Esophagus squamous epithelium (tissue), 5 donors: ENCODE measurements around the gene VPS26A. TPM values are rescaled to one million over a fixed set of nuclear protein-coding genes. Genes with fewer than 3 reads are reported as not detected.

ENCODE experiments used
- DNase-seq: peaks from one replicate; lab custom pipeline; 2025; lab: John Stamatoyannopoulos, UW
- H3K27ac ChIP-seq, 4 donors: fragments of 200-600 bp; sonication (generic); one replicate each; pipeline ENCODE4 v1.5.1; 2016 to 2019; ENCODE audit warnings: mild to moderate bottlenecking in 1 of 4
- H3K27me3 ChIP-seq, 4 donors: fragments of 200-600 bp; sonication (generic); 1 replicate in 3 of 4; 2 replicates in 1 of 4; pipeline versions ENCODE4 v1.5.1 to v1.6.0; 2017 to 2021; ENCODE audit warnings: antibody characterized with exemption in 1 of 4
- H3K36me3 ChIP-seq, 3 donors: fragments of 200-600 bp; sonication (generic); one replicate each; pipeline ENCODE4 v1.5.1; 2016 to 2019
- H3K4me1 ChIP-seq, 3 donors: fragments of 200-600 bp; sonication (generic); one replicate each; pipeline ENCODE4 v1.5.1; 2017 to 2019
- H3K4me3 ChIP-seq, 4 donors: fragments of 200-600 bp; sonication (generic); 1 replicate in 3 of 4; 2 replicates in 1 of 4; pipeline ENCODE4 v1.5.1; 2016 to 2019; ENCODE audit warnings: mild to moderate bottlenecking in 2 of 4, moderate library complexity in 1 of 4
- H3K9me3 ChIP-seq, 3 donors: fragments of 200-600 bp; sonication (generic); one replicate each; pipeline ENCODE4 v1.5.1; 2016 to 2019
- CTCF ChIP-seq, 6 experiments: fragments of 450-650 bp in 4 of 6; fragments of 200-600 bp in 2 of 6; sonication (generic) in 2 of 6; IDR thresholded peaks; one replicate each; pipeline ENCODE4 v1.5.1; 2016 to 2019; ENCODE audit warnings: antibody characterized with exemption in 6 of 6, mild to moderate bottlenecking in 4 of 6, moderate library complexity in 4 of 6
- POLR2A ChIP-seq, 4 donors: fragments of 450-650 bp; IDR thresholded peaks; one replicate each; pipeline ENCODE4 v1.6.1; 2017; ENCODE audit warnings: antibody characterized with exemption in 4 of 4, mild to moderate bottlenecking in 4 of 4, moderate library complexity in 3 of 4
- WGBS, 2 donors: methylation state at CpG; one replicate each; pipeline ENCODE4 v1.1.5; 2018; 5-methylcytosine and 5-hydroxymethylcytosine counted together
- intact Hi-C: fragments of 100-400 bp; cut with DNase I; formaldehyde crosslinking; loops from one replicate; pipeline ENCODE4 v1.15.0; 2022
- total RNA-seq, 4 donors: library from RNA; depleted of rRNA; stranded (reverse); fragments of >200 nt; gene quantifications; one replicate each; pipeline ENCODE4 v1.1.0, GENCODE V29; 2016
- donor health status: DM: yes; HTN: yes; CAD: no.

The VPS26A gene
- total RNA-seq, 4 donors from 2014 or later = 31.5 to 43.1 (median 37.4) TPM

- TF ChIP-seq CTCF (IDR thresholded peaks at IDR 0.05) (no peak), POLR2A (IDR thresholded peaks at IDR 0.05) (no peak)
- DNase-seq = no peak
- Histone ChIP-seq H3K4me3 (no peak overlapping the region), H3K4me1 (no peaks in the 10 kb centered on the region), H3K9me3 (no peaks in the 10 kb centered on the region), H3K36me3 (peaks cover 0 to 9% (median 0%) of the 10 kb centered on the region in 3 donors), H3K27ac (no peak overlapping the region), H3K27me3 (no peaks in the 10 kb centered on the region)
- intact Hi-C loops = no loop called here
- 92 to 100% methylated on average over 1 to 2 of the region's 2 CpGs for WGBS, 2 donors
Observed at GRCh38 chr10:69107699-69108098, 16.3 kb upstream of the VPS26A start.

- no peak overlapping the region for H3K27ac ChIP-seq
- 43 to 83% methylated on average over 1 of the region's 1 CpG for WGBS, 2 donors
- TF ChIP-seq CTCF (IDR thresholded peaks at IDR 0.05) (no peak), POLR2A (IDR thresholded peaks at IDR 0.05) (no peak)
- DNase-seq = no peak
- H3K36me3 ChIP-seq = no peaks in the 10 kb centered on the region
- no peaks in the 10 kb centered on the region for H3K27me3 ChIP-seq
- H3K4me3 ChIP-seq = no peak overlapping the region
- intact Hi-C loops = no loop called here
- peaks cover 0 to 8% (median 4%) of the 10 kb centered on the region in 3 donors for H3K4me1 ChIP-seq
- no peaks in the 10 kb centered on the region for H3K9me3 ChIP-seq
Observed at GRCh38 chr10:69119896-69120295, 4.1 kb upstream of the VPS26A start.

GRCh38 chr10:69123306-69123746, 652 bp upstream of the VPS26A start:
- WGBS, 2 donors = 0 to 1% methylated on average over 5 to 6 of the region's 16 CpGs
- TF ChIP-seq POLR2A (IDR thresholded peaks at IDR 0.05) (no peak), CTCF (IDR thresholded peaks at IDR 0.05) (no peak)
- H3K9me3 ChIP-seq = no peaks in the 10 kb centered on the region
- no peaks in the 10 kb centered on the region for H3K27me3 ChIP-seq
- no peak for DNase-seq
- intact Hi-C loops = no loop called here
- H3K4me3 ChIP-seq = peak overlapping the region; percentile 79 to 99 (median 92)
- peaks cover 6 to 33% (median 7%) of the 10 kb centered on the region in 3 donors for H3K4me1 ChIP-seq
- H3K36me3 ChIP-seq = peaks cover 0 to 2% (median 0%) of the 10 kb centered on the region in 3 donors
- peak overlapping the region; percentile 97 to 98 (median 98) for H3K27ac ChIP-seq

- Histone ChIP-seq H3K27ac (peak overlapping the region; percentile 97 to 98 (median 98)), H3K27me3 (no peaks in the 10 kb centered on the region), H3K4me1 (peaks cover 6 to 46% (median 7%) of the 10 kb centered on the region in 3 donors), H3K4me3 (peak overlapping the region; percentile 79 to 99 (median 92)), H3K9me3 (no peaks in the 10 kb centered on the region), H3K36me3 (peaks cover 0 to 3% (median 0%) of the 10 kb centered on the region in 3 donors)
- 0 to 1% methylated on average over 18 to 20 of the region's 26 CpGs for WGBS, 2 donors
- intact Hi-C loops = no loop called here
- no peak for DNase-seq
- TF ChIP-seq CTCF (IDR thresholded peaks at IDR 0.05) (no peak), POLR2A (IDR thresholded peaks at IDR 0.05) (no peak)
Observed at GRCh38 chr10:69124563-69125268, 738 bp downstream of the VPS26A start.

GRCh38 chr10:69125554-69125953, 1.6 kb downstream of the VPS26A start:
- no peak for DNase-seq
- peaks cover 0 to 3% (median 0%) of the 10 kb centered on the region in 3 donors for H3K36me3 ChIP-seq
- WGBS, 2 donors = 28 to 45% methylated on average over 1 of the region's 1 CpG
- peak overlapping the region in 3 of 4 donors; percentile 97 to 98 (median 98) for H3K27ac ChIP-seq
- H3K27me3 ChIP-seq = no peaks in the 10 kb centered on the region
- peaks cover 6 to 54% (median 7%) of the 10 kb centered on the region in 3 donors for H3K4me1 ChIP-seq
- no peaks in the 10 kb centered on the region for H3K9me3 ChIP-seq
- H3K4me3 ChIP-seq = peak overlapping the region; percentile 79 to 99 (median 92)
- intact Hi-C loops = no loop called here
- no peak for TF ChIP-seq POLR2A (IDR thresholded peaks at IDR 0.05)
